ENCODE data around the gene ASCC1. TPM values are rescaled to one million over a fixed set of nuclear protein-coding genes. Genes with fewer than 3 reads are reported as not detected.
A peak's percentile ranks its signal among the peaks of the same experiment; 100 is the strongest.

ASCC1 gene
- total and polyA plus RNA-seq, 7 donors = 15.3 to 53.7 (median 21.5) TPM

GRCh38 chr10:72049969-72050781, 165.9 kb downstream of the ASCC1 start:
- TF ChIP-seq POLR2A (IDR thresholded peaks at IDR 0.05) (no peak), CTCF (IDR thresholded peaks at IDR 0.05) (no peak), POLR2AphosphoS5 (IDR thresholded peaks at IDR 0.05) (no peak), EP300 (IDR thresholded peaks at IDR 0.05) (no peak)
- Histone ChIP-seq H3K9me3 (no peaks in the 10 kb centered on the region), H3K4me3 (no peak overlapping the region), H3K27ac (no peak overlapping the region), H3K4me1 (peaks cover 0 to under 1% (median 0%) of the 10 kb centered on the region in 4 donors), H3K27me3 (no peaks in the 10 kb centered on the region), H3K36me3 (no peaks in the 10 kb centered on the region)
- intact Hi-C loops (cut with DNase I) = loop anchor here (2.0 to 10.0 kb wide), 5 partner anchors 153 to 738 kb away; partner anchors contain the start of genes ANAPC16 and ASCC1
- WGBS, 2 donors = 89 to 92% methylated on average over 5 of the region's 5 CpGs
- DNase-seq = no peak

GRCh38 chr10:72049472-72049871, 166.6 kb downstream of the ASCC1 start:
- Histone ChIP-seq H3K36me3 (no peaks in the 10 kb centered on the region), H3K27ac (no peak overlapping the region), H3K4me3 (no peak overlapping the region), H3K9me3 (no peaks in the 10 kb centered on the region), H3K27me3 (no peaks in the 10 kb centered on the region), H3K4me1 (peaks cover 0 to 8% (median 6%) of the 10 kb centered on the region in 4 donors)
- 80 to 95% methylated on average over 1 of the region's 1 CpG for WGBS, 2 donors
- intact Hi-C loops (cut with DNase I) = loop anchor here (2.0 to 10.0 kb wide), 5 partner anchors 153 to 737 kb away; partner anchors contain the start of genes ANAPC16 and ASCC1
- DNase-seq = no peak
- TF ChIP-seq POLR2A (IDR thresholded peaks at IDR 0.05) = no peak
- no peak for TF ChIP-seq CTCF (IDR thresholded peaks at IDR 0.05)
- no peak for TF ChIP-seq EP300 (IDR thresholded peaks at IDR 0.05)
- no peak for TF ChIP-seq POLR2AphosphoS5 (IDR thresholded peaks at IDR 0.05)

GRCh38 chr10:72048450-72049124, 167.5 kb downstream of the ASCC1 start:
- Histone ChIP-seq H3K4me3 (no peak overlapping the region), H3K9me3 (no peaks in the 10 kb centered on the region), H3K27me3 (no peaks in the 10 kb centered on the region), H3K36me3 (no peaks in the 10 kb centered on the region), H3K27ac (no peak overlapping the region), H3K4me1 (peaks cover 0 to 12% (median 8%) of the 10 kb centered on the region in 4 donors)
- 29 to 31% methylated on average over 12 of the region's 12 CpGs for WGBS, 2 donors
- TF ChIP-seq CTCF (IDR thresholded peaks at IDR 0.05) = peak; percentile 97 to 100 (median 99)
- TF ChIP-seq POLR2A (IDR thresholded peaks at IDR 0.05) = no peak
- peak; percentile 32 to 69 (median 50) for TF ChIP-seq POLR2AphosphoS5 (IDR thresholded peaks at IDR 0.05)
- TF ChIP-seq EP300 (IDR thresholded peaks at IDR 0.05) = no peak
- peak; percentile 95 for DNase-seq
- intact Hi-C loops (cut with DNase I) = loop anchor here (1.0 to 10.0 kb wide), 6 partner anchors 92 to 736 kb away; partner anchors contain the start of genes ANAPC16 and ASCC1

Small RNAs within 50 kb of the gene (small RNA-seq; reads per million reads assigned to genes)
- gene RF00019 (0 reads per million in 3 donors), gene RF00340 (0 reads per million in 3 donors)

Other genes with a start within 250 kb of the ASCC1 start
- 1 to 10 TPM; 5.8 to 10.0 (median 8.5) TPM for gene SPOCK2, start 127.7 kb downstream of the ASCC1 start, total RNA-seq
- 10 to 100 TPM in 1 of 3 donors, 1 to 10 TPM in 1, under 1 TPM in 1; 0.60 to 59.5 (median 2.8) TPM for gene SPOCK2, start 127.7 kb downstream of the ASCC1 start, polyA plus RNA-seq
- gene ANAPC16, start 264 bp downstream of the ASCC1 start, total RNA-seq = 100 to 1,000 TPM in 3 of 4 donors, 10 to 100 TPM in 1; 80.0 to 228 (median 157) TPM
- gene ANAPC16, start 264 bp downstream of the ASCC1 start, polyA plus RNA-seq = 100 to 1,000 TPM; 107 to 203 (median 198) TPM
- 100 to 1,000 TPM in 2 of 4 donors, 10 to 100 TPM in 2; 77.2 to 202 (median 133) TPM for gene DDIT4, start 57.6 kb upstream of the ASCC1 start, total RNA-seq
- 100 to 1,000 TPM in 1 of 3 donors, 10 to 100 TPM in 2; 71.5 to 413 (median 85.3) TPM for gene DDIT4, start 57.6 kb upstream of the ASCC1 start, polyA plus RNA-seq
- gene DNAJB12, start 138.6 kb upstream of the ASCC1 start, total RNA-seq = 10 to 100 TPM; 22.4 to 38.5 (median 30.0) TPM
- gene DNAJB12, start 138.6 kb upstream of the ASCC1 start, polyA plus RNA-seq = 10 to 100 TPM in 2 of 3 donors, 1 to 10 TPM in 1; 9.5 to 28.7 (median 15.6) TPM

All from sigmoid colon (tissue), 7 donors.